ENCODE data around the gene SLC5A2. TPM values are rescaled to one million over a fixed set of nuclear protein-coding genes. Genes with fewer than 3 reads are reported as not detected.

Gene SLC5A2
- total and polyA plus RNA-seq, 2 of the 13 experiments (the other 11 are each of a cell fraction or from before 2014, with no cell fraction given) = 0.24 to 0.97 TPM

DNA sequence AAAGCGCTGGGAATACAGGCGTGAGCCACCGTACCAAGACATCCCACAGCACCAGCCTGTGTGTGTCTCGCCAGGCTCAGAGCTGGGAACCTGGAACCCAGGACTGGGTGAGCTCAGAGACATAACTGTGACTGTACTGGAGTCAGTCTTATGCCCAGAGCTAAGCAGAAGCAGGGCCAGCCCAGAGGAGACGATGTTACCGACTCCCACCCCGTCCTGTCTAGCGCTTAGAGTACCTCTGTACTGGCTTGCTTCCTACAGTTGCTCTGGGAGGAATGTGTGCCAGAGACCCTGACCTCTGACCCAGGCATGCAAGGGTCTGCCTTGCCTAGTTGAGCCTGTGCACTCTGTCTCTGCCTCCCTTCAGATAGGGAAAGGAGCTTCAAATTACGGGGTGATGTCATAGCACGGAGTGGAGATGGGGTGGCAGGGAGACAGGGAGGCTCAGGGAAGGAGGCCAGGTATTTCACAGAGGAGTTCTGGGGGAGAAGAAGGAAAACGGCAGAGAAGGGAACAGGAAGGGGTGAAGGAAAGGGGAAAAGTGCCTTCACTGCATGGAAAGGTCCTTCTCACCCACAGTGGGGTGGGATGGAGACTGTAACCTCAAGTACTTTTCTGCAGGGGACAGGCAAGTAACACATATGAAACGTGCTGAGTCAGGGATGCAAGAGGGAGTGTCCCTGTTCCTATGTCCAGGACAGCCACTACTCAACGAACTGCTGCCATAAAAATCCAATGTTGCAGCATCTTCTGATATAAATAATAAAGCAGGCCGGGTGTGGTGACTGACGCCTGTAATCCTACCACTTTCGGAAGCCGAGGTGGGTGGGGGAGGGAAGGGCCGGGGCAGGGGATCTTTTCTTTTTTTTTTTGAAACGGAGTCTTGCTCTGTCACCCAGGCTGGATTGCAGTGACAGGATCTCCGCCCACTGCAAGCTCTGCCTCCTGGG is 29.4 kb upstream of the SLC5A2 start (continued):
- TF ChIP-seq GFI1 (CRISPR knock-in tag; IDR thresholded peaks at IDR 0.05; ENCODE audit: borderline replicate concordance) (no peak), ZFP90 (CRISPR knock-in tag; IDR thresholded peaks at IDR 0.05; ENCODE audit: borderline replicate concordance) (peak; percentile 56; the same call in 1 of the 2 replicates), ZSCAN30 (CRISPR knock-in tag; IDR thresholded peaks at IDR 0.05) (no peak), ZNF510 (CRISPR knock-in tag; IDR thresholded peaks at IDR 0.05; ENCODE audit: low read depth) (no peak), DDIT3 (CRISPR knock-in tag; IDR thresholded peaks at IDR 0.05) (no peak), SIN3A (IDR thresholded peaks at IDR 0.05; ENCODE audit: borderline replicate concordance, low read depth, low read length) (0 out of 2 replicates have a peak, but pooled peaks have one; percentile 30), PRDM4 (CRISPR knock-in tag; IDR thresholded peaks at IDR 0.05; ENCODE audit: borderline replicate concordance) (no peak), ZNF331 (CRISPR knock-in tag; IDR thresholded peaks at IDR 0.05) (peak; percentile 66), JUN (CRISPR knock-in tag; IDR thresholded peaks at IDR 0.05) (0 out of 2 replicates have a peak, but pooled peaks have one; percentile 24), FOSL2 (CRISPR knock-in tag; IDR thresholded peaks at IDR 0.05) (no peak), ISL2 (CRISPR knock-in tag; IDR thresholded peaks at IDR 0.05) (peak; percentile 39; the same call in 1 of the 2 replicates), CREM (IDR thresholded peaks at IDR 0.05) (no peak), CREM (CRISPR knock-in tag; IDR thresholded peaks at IDR 0.05) (no peak), ZNF552 (CRISPR knock-in tag; IDR thresholded peaks at IDR 0.05; ENCODE audit: borderline replicate concordance) (no peak), CTCF (CRISPR knock-in tag; IDR thresholded peaks at IDR 0.05) (0 out of 2 replicates have a peak, but pooled peaks have one; percentile 14), ZNF619 (CRISPR knock-in tag; IDR thresholded peaks at IDR 0.05) (peak; percentile 77; the same call in 1 of the 2 replicates), SOX13 (IDR thresholded peaks at IDR 0.05) (no peak), SOX13 (CRISPR knock-in tag; conservative IDR thresholded peaks at IDR 0.05 in 1 of 2, IDR thresholded peaks at IDR 0.05 in 1 of 2) (peak in 1 of 2 experiments; percentile 48; a peak in 2 of 4 replicates), ZNF747 (CRISPR knock-in tag; IDR thresholded peaks at IDR 0.05; ENCODE audit: borderline replicate concordance) (no peak), ZNF567 (CRISPR knock-in tag; IDR thresholded peaks at IDR 0.05; ENCODE audit: borderline replicate concordance) (no peak)
- TF ChIP-seq, protein P1, sequence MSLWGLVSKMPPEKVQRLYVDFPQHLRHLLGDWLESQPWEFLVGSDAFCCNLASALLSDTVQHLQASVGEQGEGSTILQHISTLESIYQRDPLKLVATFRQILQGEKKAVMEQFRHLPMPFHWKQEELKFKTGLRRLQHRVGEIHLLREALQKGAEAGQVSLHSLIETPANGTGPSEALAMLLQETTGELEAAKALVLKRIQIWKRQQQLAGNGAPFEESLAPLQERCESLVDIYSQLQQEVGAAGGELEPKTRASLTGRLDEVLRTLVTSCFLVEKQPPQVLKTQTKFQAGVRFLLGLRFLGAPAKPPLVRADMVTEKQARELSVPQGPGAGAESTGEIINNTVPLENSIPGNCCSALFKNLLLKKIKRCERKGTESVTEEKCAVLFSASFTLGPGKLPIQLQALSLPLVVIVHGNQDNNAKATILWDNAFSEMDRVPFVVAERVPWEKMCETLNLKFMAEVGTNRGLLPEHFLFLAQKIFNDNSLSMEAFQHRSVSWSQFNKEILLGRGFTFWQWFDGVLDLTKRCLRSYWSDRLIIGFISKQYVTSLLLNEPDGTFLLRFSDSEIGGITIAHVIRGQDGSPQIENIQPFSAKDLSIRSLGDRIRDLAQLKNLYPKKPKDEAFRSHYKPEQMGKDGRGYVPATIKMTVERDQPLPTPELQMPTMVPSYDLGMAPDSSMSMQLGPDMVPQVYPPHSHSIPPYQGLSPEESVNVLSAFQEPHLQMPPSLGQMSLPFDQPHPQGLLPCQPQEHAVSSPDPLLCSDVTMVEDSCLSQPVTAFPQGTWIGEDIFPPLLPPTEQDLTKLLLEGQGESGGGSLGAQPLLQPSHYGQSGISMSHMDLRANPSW (CRISPR knock-in tag; IDR thresholded peaks at IDR 0.05; ENCODE audit: borderline replicate concordance) = 0 out of 2 replicates have a peak, but pooled peaks have one; percentile 20
